ENCODE measurements around the gene SAMD1.

Gene SAMD1

GRCh38 chr19:14112809-14113385 is 22.3 kb upstream of the SAMD1 start:
- no peak for DNase-seq

GRCh38 chr19:14112051-14112808 is 21.7 kb upstream of the SAMD1 start:
- DNase-seq, result no peak

GRCh38 chr19:14111486-14111885 is 20.9 kb upstream of the SAMD1 start:
- no peak for DNase-seq

GRCh38 chr19:14110650-14111049 is 20.1 kb upstream of the SAMD1 start:
- DNase-seq, result no peak

- DNase-seq, result no peak
Measured at GRCh38 chr19:14107581-14108461, 17.3 kb upstream of the SAMD1 start.

- no peak for DNase-seq
Measured at GRCh38 chr19:14106840-14107239, 16.3 kb upstream of the SAMD1 start.

GRCh38 chr19:14105680-14106079 is 15.1 kb upstream of the SAMD1 start:
- no peak for DNase-seq

GRCh38 chr19:14103310-14103709 is 12.8 kb upstream of the SAMD1 start:
- no peak for DNase-seq

- DNase-seq, result no peak
Measured at GRCh38 chr19:14102756-14103155, 12.2 kb upstream of the SAMD1 start.

GRCh38 chr19:14102102-14102696 is 11.6 kb upstream of the SAMD1 start:
- no peak for DNase-seq

- DNase-seq, result no peak
Measured at GRCh38 chr19:14101003-14101545, 10.5 kb upstream of the SAMD1 start.

GRCh38 chr19:14097532-14098151 is 7.1 kb upstream of the SAMD1 start:
- DNase-seq, result no peak

- no peak for DNase-seq
Measured at GRCh38 chr19:14096272-14096992, 5.9 kb upstream of the SAMD1 start.

GRCh38 chr19:14094854-14095253 is 4.3 kb upstream of the SAMD1 start:
- DNase-seq, result no peak

- DNase-seq, result no peak
Measured at GRCh38 chr19:14093117-14093823, 2.7 kb upstream of the SAMD1 start.

GRCh38 chr19:14091813-14092462 is 1.4 kb upstream of the SAMD1 start:
- no peak for DNase-seq

GRCh38 chr19:14091081-14091812 is 696 bp upstream of the SAMD1 start:
- DNase-seq, result peak; percentile 27

- no peak for DNase-seq
Measured at GRCh38 chr19:14089662-14090508, 666 bp downstream of the SAMD1 start.

GRCh38 chr19:14089412-14089661 is 1.2 kb downstream of the SAMD1 start:
- DNase-seq, result no peak

Measured in DMS 273 treated with DMSO at 0.1 percent for 48 hours (cell line).